GM13977 (cell line): ENCODE measurements around the gene GLRX5.

ENCODE experiments used
- DNase-seq: peaks from one replicate; pipeline ENCODE4 v3.0.0; 2012; ENCODE audit warnings: low spot score
- in situ Hi-C: fragments of 300-500 bp; cut with MboI; formaldehyde crosslinking; loops from one replicate; pipeline ENCODE4 v1.12.0; 2022; ENCODE audit warnings: low sequenced_read_pairs, low pct_unique_long_range_greater_than_20kb, mixed read lengths, inconsistent platforms; ENCODE audit not compliant: unreplicated experiment
- TF ChIP-seq, protein P1 (sequence below): IDR thresholded peaks from 2 replicates; pipeline ENCODE4 v1.5.1; 2012; ENCODE audit warnings: mild to moderate bottlenecking, control low read depth; ENCODE audit not compliant: insufficient read depth; ENCODE audit errors: extremely low read depth, missing control alignments

The GLRX5 gene

DNA sequence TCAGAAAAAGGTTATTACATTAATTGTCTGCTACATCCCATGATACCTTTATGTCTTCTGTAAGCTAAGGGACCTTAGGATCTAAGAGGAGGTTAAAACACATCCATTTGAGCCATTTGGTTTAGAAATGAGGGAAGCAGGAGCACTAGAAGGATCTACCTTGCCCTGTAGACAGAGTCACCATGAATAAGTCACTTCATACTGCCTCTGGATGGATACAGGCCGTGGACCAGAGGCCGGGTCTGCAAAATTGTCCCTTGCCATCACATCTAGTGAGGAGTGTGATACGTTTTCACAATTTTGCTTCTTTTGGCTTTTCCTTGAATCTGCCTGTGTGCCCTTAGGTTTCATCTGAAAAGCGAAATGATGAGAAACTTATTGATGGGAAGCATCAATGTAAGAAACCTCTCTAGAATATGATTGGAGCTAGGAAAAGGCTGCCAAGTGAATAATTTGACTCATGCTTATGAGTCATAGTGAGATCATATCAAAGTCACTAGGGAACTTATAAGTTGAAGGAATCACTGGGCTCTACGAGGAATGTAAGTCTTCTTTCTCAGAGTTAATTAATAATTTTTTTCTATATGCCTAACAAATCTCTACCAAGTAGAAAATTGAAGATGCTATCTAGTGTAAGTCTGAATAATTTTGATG lies 10.8 kb downstream of the GLRX5 start:
- TF ChIP-seq, protein P1, sequence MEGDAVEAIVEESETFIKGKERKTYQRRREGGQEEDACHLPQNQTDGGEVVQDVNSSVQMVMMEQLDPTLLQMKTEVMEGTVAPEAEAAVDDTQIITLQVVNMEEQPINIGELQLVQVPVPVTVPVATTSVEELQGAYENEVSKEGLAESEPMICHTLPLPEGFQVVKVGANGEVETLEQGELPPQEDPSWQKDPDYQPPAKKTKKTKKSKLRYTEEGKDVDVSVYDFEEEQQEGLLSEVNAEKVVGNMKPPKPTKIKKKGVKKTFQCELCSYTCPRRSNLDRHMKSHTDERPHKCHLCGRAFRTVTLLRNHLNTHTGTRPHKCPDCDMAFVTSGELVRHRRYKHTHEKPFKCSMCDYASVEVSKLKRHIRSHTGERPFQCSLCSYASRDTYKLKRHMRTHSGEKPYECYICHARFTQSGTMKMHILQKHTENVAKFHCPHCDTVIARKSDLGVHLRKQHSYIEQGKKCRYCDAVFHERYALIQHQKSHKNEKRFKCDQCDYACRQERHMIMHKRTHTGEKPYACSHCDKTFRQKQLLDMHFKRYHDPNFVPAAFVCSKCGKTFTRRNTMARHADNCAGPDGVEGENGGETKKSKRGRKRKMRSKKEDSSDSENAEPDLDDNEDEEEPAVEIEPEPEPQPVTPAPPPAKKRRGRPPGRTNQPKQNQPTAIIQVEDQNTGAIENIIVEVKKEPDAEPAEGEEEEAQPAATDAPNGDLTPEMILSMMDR, result no peak
- in situ Hi-C loops, result no loop called here
- DNase-seq, result no peak

DNA sequence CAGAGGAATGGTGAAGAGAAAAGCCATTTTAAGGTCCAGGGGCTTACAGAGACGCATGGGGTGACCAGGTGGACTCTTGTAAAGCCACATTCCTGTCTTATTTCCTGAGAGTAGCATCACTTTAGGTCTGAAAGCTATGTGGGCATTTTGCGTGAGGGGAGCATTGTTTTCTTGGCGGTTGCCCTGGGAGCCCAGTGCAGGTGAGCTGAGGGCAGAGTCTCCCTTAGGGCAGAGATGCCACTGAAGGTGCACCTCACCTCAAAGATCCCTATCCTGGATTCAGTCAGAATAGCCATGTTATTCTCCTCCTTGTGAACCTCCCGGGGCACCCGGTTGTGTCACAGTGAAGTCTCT lies 12.4 kb downstream of the GLRX5 start:
- TF ChIP-seq, protein P1, result no peak
- DNase-seq, result no peak
- in situ Hi-C loops, result no loop called here

DNA sequence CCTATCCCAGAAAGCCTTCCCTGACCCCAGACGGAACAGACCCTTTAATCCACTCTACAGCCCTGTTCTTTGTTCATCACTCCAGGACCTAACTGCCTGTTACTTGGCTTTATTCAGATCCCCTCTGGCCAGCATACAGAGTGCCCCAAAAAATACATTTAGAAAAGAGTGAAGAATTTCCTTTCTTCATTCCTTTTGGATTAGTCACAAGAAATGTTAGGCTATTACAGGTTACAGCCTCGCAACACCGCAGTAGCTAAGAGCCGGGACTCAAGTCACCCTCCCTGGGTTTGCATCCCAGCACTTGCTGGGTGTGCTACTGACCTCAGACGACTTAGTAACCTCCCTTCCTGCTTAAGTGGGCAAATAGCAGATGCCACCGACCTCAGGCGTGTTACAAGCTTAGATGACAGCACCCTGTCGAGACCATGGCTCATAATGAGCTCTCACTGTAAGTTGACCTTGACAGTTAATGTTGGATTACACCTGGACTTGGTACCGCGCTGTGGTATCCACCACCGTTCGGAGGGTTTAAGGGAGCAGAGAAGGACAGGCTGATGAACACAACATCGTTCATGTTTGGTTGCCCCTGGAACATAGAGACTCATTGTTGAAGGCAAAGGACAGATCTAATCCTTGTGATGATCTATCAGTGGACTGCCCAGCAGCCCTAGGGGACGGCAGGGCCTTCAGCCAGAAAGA lies 12.9 kb downstream of the GLRX5 start:
- DNase-seq, result no peak
- TF ChIP-seq, protein P1, result no peak
- in situ Hi-C loops, result no loop called here

DNA sequence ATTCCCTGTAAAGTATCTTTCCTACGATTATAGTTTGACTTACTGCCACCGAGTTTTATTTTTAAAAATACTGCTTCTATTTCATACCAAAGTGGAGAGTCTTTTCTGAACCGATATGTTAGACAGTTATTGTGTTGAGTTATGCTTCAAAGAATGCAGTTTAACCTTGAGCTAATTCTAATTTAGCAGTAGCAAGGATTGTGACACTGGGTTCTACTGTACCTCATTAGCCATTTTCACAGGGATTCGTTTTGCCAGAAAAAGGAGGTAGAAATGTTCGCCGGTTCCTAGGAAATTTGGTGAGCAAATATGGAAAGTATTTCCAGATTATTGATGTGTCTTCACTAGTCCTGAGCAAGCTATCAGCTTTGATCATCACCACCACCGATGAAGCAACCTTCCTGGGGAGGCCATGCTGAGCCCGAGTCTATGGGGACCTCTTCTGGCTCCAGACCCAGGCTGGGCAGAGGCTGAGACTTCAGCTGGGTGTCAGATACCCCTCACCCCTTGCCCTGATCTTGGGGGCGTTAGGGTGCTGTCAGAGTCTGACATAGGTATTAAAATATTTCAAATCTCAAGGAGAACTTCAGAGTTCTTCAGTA lies 13.6 kb downstream of the GLRX5 start:
- in situ Hi-C loops, result no loop called here
- no peak for DNase-seq
- TF ChIP-seq, protein P1, result no peak

DNA sequence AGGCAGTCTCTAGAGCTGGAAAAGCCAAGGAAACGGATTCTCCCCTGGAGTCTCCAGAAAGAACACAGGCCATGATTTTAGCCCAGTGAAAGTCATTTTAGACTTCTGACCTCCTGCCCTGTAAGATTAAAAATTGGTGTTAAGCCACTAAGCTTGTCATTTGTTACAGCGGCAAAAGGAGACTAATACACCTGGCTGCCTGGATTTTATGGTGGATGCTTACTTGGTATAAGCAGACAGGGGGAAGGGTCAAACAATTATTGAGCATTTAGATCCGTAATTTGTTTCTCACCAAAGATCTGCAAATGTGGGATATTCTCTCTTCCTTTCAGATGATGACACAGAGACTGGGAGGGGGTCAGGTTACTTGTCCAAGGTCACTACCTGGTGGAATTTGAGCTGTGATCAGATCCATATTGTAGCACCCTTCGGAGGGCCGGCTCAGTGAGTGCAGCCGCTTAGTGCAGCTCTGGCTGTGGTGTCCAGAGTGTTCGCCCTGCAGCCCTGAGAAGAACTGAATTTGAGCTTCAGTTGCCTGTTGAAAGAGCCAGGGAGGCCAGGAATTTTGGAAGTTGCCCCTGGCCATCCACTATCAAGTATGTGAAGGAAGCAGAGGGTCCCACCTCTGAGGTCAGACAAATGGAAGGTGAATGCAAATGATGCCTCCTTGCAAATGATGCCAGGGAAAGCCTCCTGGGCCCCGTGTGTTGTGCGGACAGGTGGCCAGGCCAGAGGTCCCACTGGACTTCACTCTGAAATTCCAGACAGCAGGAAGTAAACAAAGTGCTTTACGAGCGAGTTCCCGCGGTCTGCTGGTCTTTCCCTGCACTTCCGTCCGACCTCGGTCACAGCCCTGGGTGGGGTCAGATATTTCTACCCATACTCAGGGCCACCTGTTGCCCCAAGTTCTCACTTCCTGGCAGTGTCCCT lies 15.1 kb downstream of the GLRX5 start:
- in situ Hi-C loops, result loop anchor here (10.0 to 25.0 kb wide), 2 partner anchors 445 to 737 kb away; no protein-coding TSS in a partner anchor
- TF ChIP-seq, protein P1, result no peak
- DNase-seq, result no peak

DNA sequence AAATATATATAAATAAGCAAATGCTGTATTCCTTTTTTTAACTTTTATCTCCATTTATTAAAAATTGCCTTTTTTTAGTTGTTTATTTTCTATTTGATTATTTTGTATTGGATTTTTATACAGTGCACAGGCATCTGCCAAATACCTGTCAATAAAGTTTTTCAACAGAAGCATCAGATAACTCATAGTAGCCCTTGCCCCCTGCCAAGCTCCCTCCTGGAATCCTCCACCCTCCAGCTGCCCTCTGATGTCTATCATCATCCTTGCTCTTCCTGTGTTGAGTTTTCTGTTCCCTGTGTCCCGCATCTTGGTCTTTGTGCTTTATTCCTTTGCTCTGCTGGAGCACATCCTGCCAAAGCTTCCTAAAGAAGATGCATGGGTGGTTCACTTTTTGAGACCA lies 16.6 kb downstream of the GLRX5 start:
- in situ Hi-C loops, result loop anchor here (10.0 to 25.0 kb wide), 2 partner anchors 443 to 736 kb away; no protein-coding TSS in a partner anchor

More for the DNA sequence above, 16.6 kb downstream of the GLRX5 start:
- TF ChIP-seq, protein P1, result no peak
- no peak for DNase-seq
